Right renal cortex interstitium (tissue), 3 donors: ENCODE results near the gene AK6. TPM values are rescaled to one million over a fixed set of nuclear protein-coding genes. Genes with fewer than 3 reads are reported as not detected.
A peak's percentile ranks its signal among the peaks of the same experiment; 100 is the strongest.
"Not testable (repeated sequence)": the region's sequence is repeated elsewhere in the genome, so short reads cannot be mapped to it uniquely, and the experiment has no call there.

Experiments
- DNase-seq, 3 donors: peaks; one replicate each; pipeline ENCODE4 v3.0.0-alpha.2; 2013; ENCODE audit warnings: low read depth in 3 of 3, low spot score in 2 of 3
- polyA plus RNA-seq, 3 donors: library from polyadenylated mRNA; unstranded; fragments of 120-200 nt; gene quantifications; one replicate each; pipeline ENCODE4 v1.2.1, GENCODE V29; 2013; ENCODE audit not compliant: insufficient read length in 3 of 3

The AK6 gene
- polyA plus RNA-seq, 3 donors, result 97.3 to 102 (median 100) TPM

GRCh38 chr5:69341520-69342161 lies 27.7 kb downstream of the AK6 start:
- no peak for DNase-seq

GRCh38 chr5:69335341-69335935 lies 33.9 kb downstream of the AK6 start:
- no peak for DNase-seq

- DNase-seq, result peak in 2 of 3 donors; percentile 59 to 62
These were observed 34.5 kb downstream of the AK6 start for GRCh38 chr5:69334793-69335268.

- not testable (repeated sequence) for DNase-seq
These were observed 35.5 kb downstream of the AK6 start for GRCh38 chr5:69333668-69334315.

GRCh38 chr5:69331528-69332445 lies 37.5 kb downstream of the AK6 start:
- peak in 1 of 3 donors; percentile 1 for DNase-seq

GRCh38 chr5:69329905-69330489 lies 39.3 kb downstream of the AK6 start:
- DNase-seq, result no peak

- no peak for DNase-seq
These were observed 43.0 kb downstream of the AK6 start for GRCh38 chr5:69326365-69326764.

- DNase-seq, result no peak
These were observed 51.9 kb downstream of the AK6 start for GRCh38 chr5:69317391-69317790.

- no peak for DNase-seq
These were observed 53.3 kb downstream of the AK6 start for GRCh38 chr5:69315972-69316371.

- no peak for DNase-seq
These were observed 55.9 kb downstream of the AK6 start for GRCh38 chr5:69313428-69313827.

- DNase-seq, result no peak
These were observed 56.7 kb downstream of the AK6 start for GRCh38 chr5:69312459-69313160.

GRCh38 chr5:69309380-69309779 lies 59.9 kb downstream of the AK6 start:
- DNase-seq, result no peak

- no peak for DNase-seq
These were observed 61.2 kb downstream of the AK6 start for GRCh38 chr5:69308046-69308553.

GRCh38 chr5:69305512-69305911 lies 63.8 kb downstream of the AK6 start:
- no peak for DNase-seq

Other genes starting within 250 kb of the AK6 start
- 100 to 1,000 TPM in 1 of 3 donors, 10 to 100 TPM in 2; 90.7 to 101 (median 96.2) TPM for gene CCNB1, start 202.4 kb downstream of the AK6 start, polyA plus RNA-seq
- 10 to 100 TPM; 23.6 to 26.2 (median 26.1) TPM for gene CENPH, start 179.9 kb downstream of the AK6 start, polyA plus RNA-seq
- gene CDK7, start 134.6 kb downstream of the AK6 start, polyA plus RNA-seq, result 10 to 100 TPM; 39.2 to 41.6 (median 39.6) TPM
- gene CCDC125, start 36.7 kb downstream of the AK6 start, polyA plus RNA-seq, result 10 to 100 TPM; 11.3 to 13.2 (median 12.9) TPM
- gene TAF9, start within 50 bp of the AK6 start, polyA plus RNA-seq, result 10 to 100 TPM; 57.1 to 64.8 (median 63.8) TPM
- 10 to 100 TPM; 39.3 to 42.6 (median 41.7) TPM for gene RAD17, start 298 bp upstream of the AK6 start, polyA plus RNA-seq
- 10 to 100 TPM; 27.1 to 31.3 (median 27.3) TPM for gene MARVELD2, start 45.6 kb upstream of the AK6 start, polyA plus RNA-seq
- gene OCLN, start 123.3 kb upstream of the AK6 start, polyA plus RNA-seq, result 10 to 100 TPM; 40.8 to 46.1 (median 45.0) TPM
- 10 to 100 TPM; 25.8 to 36.3 (median 29.8) TPM for gene GTF2H2C, start 190.7 kb upstream of the AK6 start, polyA plus RNA-seq